OCI-LY7 (cell line): ENCODE results near the gene RBMS1. TPM values are rescaled to one million over a fixed set of nuclear protein-coding genes. Genes with fewer than 3 reads are reported as not detected.

Experiments used
- BruUV-seq: library from RNA; stranded (reverse); fragments of 400-500 nt; replicated peaks from 2 replicates; lab custom pipeline; 2021; lab: Mats Ljungman, UMichigan
- CTCF ChIA-PET: fragments of 300-600 bp; sonication (Branson Sonifier 250); formaldehyde crosslinking; loops from one replicate; lab custom pipeline; 2022; ENCODE audit warnings: antibody characterized with exemption; ENCODE audit not compliant: unreplicated experiment; lab: Charles Lee
- POLR2A ChIA-PET: fragments of 300-600 bp; sonication (Branson Sonifier 250); formaldehyde crosslinking; loops from one replicate; lab custom pipeline; 2022; ENCODE audit warnings: antibody characterized with exemption; lab: Charles Lee
- DNase-seq: peaks from one replicate; pipeline ENCODE4 v3.0.0-alpha.2; 2015; ENCODE audit warnings: low spot score
- H2AFZ ChIP-seq: fragments of 200-600 bp; sonication (generic), shearing (Covaris generic); 2 replicates; pipeline ENCODE4 v1.6.1; 2014; ENCODE audit warnings: mild to moderate bottlenecking, antibody characterized with exemption, low read length, moderate library complexity
- H3K27ac ChIP-seq: fragments of 200-600 bp; sonication (generic); 2 replicates; pipeline ENCODE4 v1.5.1; 2014; ENCODE audit warnings: mixed run types, low read depth, mild to moderate bottlenecking, moderate library complexity, low read length, inconsistent platforms; ENCODE audit not compliant: poor library complexity, severe bottlenecking
- H3K36me3 ChIP-seq: fragments of 200-600 bp; sonication (generic); 2 replicates; pipeline ENCODE4 v1.6.1; 2014; ENCODE audit warnings: mild to moderate bottlenecking, antibody characterized with exemption, low read length, moderate library complexity, mixed read lengths; ENCODE audit not compliant: insufficient read depth
- H3K4me1 ChIP-seq: fragments of 200-600 bp; sonication (generic); 2 replicates; pipeline ENCODE4 v1.5.1; 2014; ENCODE audit warnings: mild to moderate bottlenecking, low read length; ENCODE audit not compliant: insufficient read depth, poor library complexity, severe bottlenecking
- H3K4me2 ChIP-seq: fragments of 200-600 bp; sonication (generic); 2 replicates; pipeline ENCODE4 v1.6.1; 2014; ENCODE audit warnings: mild to moderate bottlenecking, low read length
- H3K4me3 ChIP-seq: fragments of 200-600 bp; sonication (generic); 2 replicates; pipeline ENCODE4 v1.5.1; 2014; ENCODE audit warnings: mild to moderate bottlenecking, low read depth, low read length; ENCODE audit not compliant: poor library complexity, severe bottlenecking
- H3K79me2 ChIP-seq: fragments of 200-600 bp; sonication (generic); 2 replicates; pipeline ENCODE4 v1.6.1; 2016; ENCODE audit warnings: low read depth, mild to moderate bottlenecking, low read length, moderate library complexity, mixed read lengths; ENCODE audit not compliant: insufficient read depth
- H3K9me2 ChIP-seq: fragments of 200-600 bp; sonication (generic); 2 replicates; pipeline ENCODE4 v1.6.1; 2016; ENCODE audit warnings: mild to moderate bottlenecking, low read length, mixed read lengths; ENCODE audit not compliant: insufficient read depth
- H3K9me3 ChIP-seq: fragments of 200-600 bp; sonication (generic); 2 replicates; pipeline ENCODE4 v1.6.1; 2014; ENCODE audit warnings: mild to moderate bottlenecking, mixed run types, low read length, mixed read lengths
- H4K20me1 ChIP-seq: fragments of 200-600 bp; sonication (generic); 2 replicates; pipeline ENCODE4 v1.6.1; 2014; ENCODE audit warnings: mild to moderate bottlenecking, antibody characterized with exemption, low read length, moderate library complexity, mixed read lengths; ENCODE audit not compliant: insufficient read depth
- CTCF ChIP-seq: fragments of 200-600 bp; sonication (generic); conservative IDR thresholded peaks from 2 replicates; pipeline ENCODE4 v1.5.1; 2014; ENCODE audit warnings: mild to moderate bottlenecking, antibody characterized with exemption, low read length, moderate library complexity, mixed read lengths
- EZH2phosphoT487 ChIP-seq: fragments of 200-600 bp; sonication (generic); IDR thresholded peaks from 2 replicates; pipeline ENCODE4 v1.6.1; 2018; ENCODE audit warnings: low read depth, borderline replicate concordance, mild to moderate bottlenecking, mixed run types, antibody characterized with exemption, low read length, moderate library complexity, mixed read lengths
- intact Hi-C: fragments of 100-400 bp; cut with micrococcal nuclease; formaldehyde crosslinking; loops from one replicate; pipeline ENCODE4 v1.10.0; 2022; ENCODE audit not compliant: unreplicated experiment
- total RNA-seq, 2 experiments: library from RNA; depleted of rRNA in 1 of 2; stranded (reverse); fragments of >200 nt in 1 of 2; shearing (Covaris generic) in 1 of 2; gene quantifications; 2 replicates each; pipeline ENCODE4 v1.2.3, GENCODE V29; 2014 to 2022

RBMS1 gene
- total RNA-seq, 2 experiments from 2014 or later: 29.5 to 35.7 TPM

GRCh38 chr2:160261732-160262131, 231.9 kb downstream of the RBMS1 start:
- Histone ChIP-seq H3K9me2 (no peaks in the 10 kb centered on the region), H3K4me1 (no peaks in the 10 kb centered on the region), H3K4me3 (no peak overlapping the region), H3K27ac (no peak overlapping the region), H2AFZ (no peak overlapping the region), H3K4me2 (no peak overlapping the region), H3K9me3 (no peaks in the 10 kb centered on the region), H3K79me2 (no peaks in the 10 kb centered on the region), H3K36me3 (no peaks in the 10 kb centered on the region), H4K20me1 (no peaks in the 10 kb centered on the region)
- ChIA-PET POLR2A (interaction anchor here (0.5 kb wide), 1 partner anchor 237 kb away, joined by 3 read pairs; no protein-coding TSS in a partner anchor), CTCF (interaction anchor here (0.6 kb wide), 1 partner anchor 201 kb away, joined by 3 read pairs; no protein-coding TSS in a partner anchor)
- no peak for TF ChIP-seq CTCF
- TF ChIP-seq EZH2phosphoT487: no peak
- intact Hi-C loops: loop anchor here (10.0 kb wide), 1 partner anchor 193 kb away; no protein-coding TSS in a partner anchor
- no TSS peak for BruUV-seq
- no peak for DNase-seq

GRCh38 chr2:160258492-160258805, 235.2 kb downstream of the RBMS1 start:
- H3K4me3 ChIP-seq: no peak overlapping the region
- H3K36me3 ChIP-seq: no peaks in the 10 kb centered on the region
- intact Hi-C loops: no loop called here
- TF ChIP-seq EZH2phosphoT487: no peak
- TF ChIP-seq CTCF: no peak
- H2AFZ ChIP-seq: no peak overlapping the region
- H4K20me1 ChIP-seq: no peaks in the 10 kb centered on the region
- H3K79me2 ChIP-seq: no peaks in the 10 kb centered on the region
- no peak overlapping the region for H3K4me2 ChIP-seq
- ChIA-PET CTCF (no interaction called here), POLR2A (no interaction called here)
- H3K9me3 ChIP-seq: no peaks in the 10 kb centered on the region
- DNase-seq: no peak
- H3K9me2 ChIP-seq: no peaks in the 10 kb centered on the region
- H3K4me1 ChIP-seq: no peaks in the 10 kb centered on the region
- H3K27ac ChIP-seq: no peak overlapping the region
- no TSS peak for BruUV-seq

- no peak for DNase-seq
- H3K4me2 ChIP-seq: no peak overlapping the region
- no peaks in the 10 kb centered on the region for H3K79me2 ChIP-seq
- no peak for TF ChIP-seq EZH2phosphoT487
- H3K4me1 ChIP-seq: no peaks in the 10 kb centered on the region
- H3K9me3 ChIP-seq: no peaks in the 10 kb centered on the region
- H3K36me3 ChIP-seq: no peaks in the 10 kb centered on the region
- H3K27ac ChIP-seq: no peak overlapping the region
- no TSS peak for BruUV-seq
- H3K4me3 ChIP-seq: no peak overlapping the region
- intact Hi-C loops: no loop called here
- no peaks in the 10 kb centered on the region for H3K9me2 ChIP-seq
- POLR2A ChIA-PET: no interaction called here
- H4K20me1 ChIP-seq: no peaks in the 10 kb centered on the region
- CTCF ChIA-PET: no interaction called here
- no peak overlapping the region for H2AFZ ChIP-seq
Measured at GRCh38 chr2:160257743-160258491, 235.7 kb downstream of the RBMS1 start.
